Measurements from ENCODE around the gene EIF4E3.

DNA sequence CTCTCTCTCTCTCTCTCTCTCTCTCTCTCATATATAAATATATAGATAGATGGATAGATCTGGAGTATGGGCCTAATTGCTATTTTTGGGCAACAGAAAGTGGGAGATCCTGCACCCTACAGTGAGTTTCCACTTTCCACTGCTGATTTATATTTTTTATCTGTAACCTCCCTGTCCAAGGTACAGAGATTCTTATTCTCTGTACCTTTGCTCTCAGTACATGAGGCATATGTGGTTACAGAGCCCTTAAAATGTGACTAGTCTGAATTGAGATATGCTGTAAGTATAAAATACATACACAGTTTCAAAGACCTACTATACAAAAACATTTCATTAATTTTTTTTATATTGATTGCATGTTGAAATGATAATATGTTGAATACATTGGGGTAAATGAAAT is 90.5 kb downstream of the EIF4E3 start:
- TF ChIP-seq TAF1 (IDR thresholded peaks at IDR 0.05; ENCODE audit: borderline replicate concordance, low read depth, low read length) (no peak), POLR2A (IDR thresholded peaks at IDR 0.05; ENCODE audit: low read depth, low read length) (no peak)
